ENCODE data around the gene CD28.

- TF ChIP-seq RAD21 (IDR thresholded peaks at IDR 0.05; ENCODE audit: low read depth) = no peak
- no peak for TF ChIP-seq REST (IDR thresholded peaks at IDR 0.05; ENCODE audit: low read depth)
- no peak for TF ChIP-seq YY1 (IDR thresholded peaks at IDR 0.05; ENCODE audit: low read depth)
- TF ChIP-seq, protein P1, sequence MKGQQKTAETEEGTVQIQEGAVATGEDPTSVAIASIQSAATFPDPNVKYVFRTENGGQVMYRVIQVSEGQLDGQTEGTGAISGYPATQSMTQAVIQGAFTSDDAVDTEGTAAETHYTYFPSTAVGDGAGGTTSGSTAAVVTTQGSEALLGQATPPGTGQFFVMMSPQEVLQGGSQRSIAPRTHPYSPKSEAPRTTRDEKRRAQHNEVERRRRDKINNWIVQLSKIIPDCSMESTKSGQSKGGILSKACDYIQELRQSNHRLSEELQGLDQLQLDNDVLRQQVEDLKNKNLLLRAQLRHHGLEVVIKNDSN (IDR thresholded peaks at IDR 0.05) = no peak
- no peak for TF ChIP-seq TEAD4 (IDR thresholded peaks at IDR 0.05)
- TF ChIP-seq TCF12 (IDR thresholded peaks at IDR 0.05; ENCODE audit: low read depth) = no peak
- TF ChIP-seq, protein P2, sequence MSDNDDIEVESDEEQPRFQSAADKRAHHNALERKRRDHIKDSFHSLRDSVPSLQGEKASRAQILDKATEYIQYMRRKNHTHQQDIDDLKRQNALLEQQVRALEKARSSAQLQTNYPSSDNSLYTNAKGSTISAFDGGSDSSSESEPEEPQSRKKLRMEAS (IDR thresholded peaks at IDR 0.05) = no peak
- TF ChIP-seq TAF1 (IDR thresholded peaks at IDR 0.05; ENCODE audit: low read depth) = no peak
- no peak for TF ChIP-seq CREB1 (IDR thresholded peaks at IDR 0.05; ENCODE audit: low read depth)
Measured at GRCh38 chr2:203761121-203761520, 54.7 kb downstream of the CD28 start.
